SK-N-SH treated with all-trans-retinoic acid at 6 μM for 48 hours (cell line): ENCODE measurements around the gene TMOD2.

Experiments
- ATAC-seq: fragments of 200-7000 bp; cut with Tn5 transposase; 3 replicates; pipeline ENCODE4 v1.9.1; 2020; ENCODE audit warnings: mild to moderate bottlenecking, moderate library complexity
- ARNTL ChIP-seq: fragments of 450-650 bp; formaldehyde crosslinking; IDR thresholded peaks from 2 replicates; pipeline ENCODE4 v1.5.0; 2020; ENCODE audit warnings: low read depth, mild to moderate bottlenecking, moderate library complexity, borderline replicate concordance
- BACH2 ChIP-seq: fragments of 250-450 bp; sonication (Bioruptor Pico); IDR thresholded peaks from 2 replicates; pipeline ENCODE4 v1.9.0; 2021; ENCODE audit warnings: mild to moderate bottlenecking, borderline replicate concordance
- CREB5 ChIP-seq: fragments of 250-450 bp; sonication (Bioruptor Pico); IDR thresholded peaks from 2 replicates; pipeline ENCODE4 v1.5.1; 2020; ENCODE audit warnings: low read depth, mild to moderate bottlenecking, moderate library complexity
- CSDC2 ChIP-seq: fragments of 250-450 bp; sonication (Bioruptor Pico); IDR thresholded peaks from 2 replicates; pipeline ENCODE4 v1.5.0; 2020; ENCODE audit warnings: mild to moderate bottlenecking, moderate library complexity
- CSRNP3 ChIP-seq: fragments of 250-450 bp; sonication (Bioruptor Pico); IDR thresholded peaks from 2 replicates; pipeline ENCODE4 v1.5.1; 2021; ENCODE audit warnings: mild to moderate bottlenecking, moderate library complexity
- ESRRG ChIP-seq: fragments of 250-450 bp; sonication (Bioruptor Pico); IDR thresholded peaks from 2 replicates; pipeline ENCODE4 v1.6.1; 2021; ENCODE audit warnings: mild to moderate bottlenecking
- POU6F1 ChIP-seq: fragments of 250-450 bp; sonication (Bioruptor Pico); IDR thresholded peaks from 2 replicates; pipeline ENCODE4 v1.8.0; 2021; ENCODE audit warnings: low read depth, mild to moderate bottlenecking, moderate library complexity, borderline replicate concordance
- RARB ChIP-seq: fragments of 250-450 bp; sonication (Bioruptor Pico); IDR thresholded peaks from 2 replicates; pipeline ENCODE4 v1.8.0; 2021; ENCODE audit warnings: mild to moderate bottlenecking, moderate library complexity
- SNAI2 ChIP-seq: fragments of 250-450 bp; sonication (Bioruptor Pico); IDR thresholded peaks from 2 replicates; pipeline ENCODE4 v1.5.0; 2020; ENCODE audit warnings: mild to moderate bottlenecking, moderate library complexity
- TCF4 ChIP-seq: fragments of 250-450 bp; sonication (Bioruptor Pico); IDR thresholded peaks from 2 replicates; pipeline ENCODE4 v1.8.0; 2021; ENCODE audit warnings: mild to moderate bottlenecking, moderate library complexity, borderline replicate concordance
- TOX ChIP-seq: fragments of 250-450 bp; sonication (Bioruptor Pico); IDR thresholded peaks from 2 replicates; pipeline ENCODE4 v1.8.0; 2021; ENCODE audit warnings: mild to moderate bottlenecking, moderate library complexity, borderline replicate concordance
- TSHZ2 ChIP-seq: fragments of 250-450 bp; sonication (Bioruptor Pico); IDR thresholded peaks from 2 replicates; pipeline ENCODE4 v1.5.0; 2020; ENCODE audit warnings: mild to moderate bottlenecking, moderate library complexity
- ZC3H10 ChIP-seq: fragments of 250-450 bp; sonication (Bioruptor Pico); IDR thresholded peaks from 2 replicates; pipeline ENCODE4 v1.5.1; 2021; ENCODE audit warnings: mild to moderate bottlenecking, moderate library complexity
- ZNF565 ChIP-seq: fragments of 450-650 bp; formaldehyde crosslinking; conservative IDR thresholded peaks from 2 replicates; pipeline ENCODE4 v1.5.0; 2020; ENCODE audit warnings: low read depth, mild to moderate bottlenecking, moderate library complexity
- ZNF70 ChIP-seq: fragments of 450-650 bp; formaldehyde crosslinking; IDR thresholded peaks from 2 replicates; pipeline ENCODE4 v1.5.0; 2020; ENCODE audit warnings: mild to moderate bottlenecking, moderate library complexity
- ZNF8 ChIP-seq: fragments of 450-650 bp; formaldehyde crosslinking; IDR thresholded peaks from 2 replicates; pipeline ENCODE4 v1.5.0; 2020; ENCODE audit warnings: mild to moderate bottlenecking, moderate library complexity

Gene TMOD2

GRCh38 chr15:51802593-51802992 lies 51.2 kb downstream of the TMOD2 start:
- ATAC-seq, result no peak
- TF ChIP-seq TOX (no peak), SNAI2 (no peak), CSDC2 (CRISPR knock-in tag) (no peak), BACH2 (CRISPR knock-in tag) (no peak), ZNF565 (no peak), TSHZ2 (CRISPR knock-in tag) (no peak), RARB (no peak), POU6F1 (no peak), ZC3H10 (CRISPR knock-in tag) (no peak), ZNF8 (no peak), ESRRG (CRISPR knock-in tag) (no peak), CSRNP3 (CRISPR knock-in tag) (no peak), TCF4 (CRISPR knock-in tag) (no peak), ARNTL (CRISPR knock-in tag) (no peak)
- TF ChIP-seq, all 23 proteins: peak for 0

- ATAC-seq, result no peak
Measured at GRCh38 chr15:51803965-51804364, 52.6 kb downstream of the TMOD2 start.

More at GRCh38 chr15:51803965-51804364, 52.6 kb downstream of the TMOD2 start:
- TF ChIP-seq TSHZ2 (CRISPR knock-in tag) (no peak), ZNF70 (CRISPR knock-in tag) (no peak), ESRRG (CRISPR knock-in tag) (no peak), CREB5 (no peak), ZNF565 (no peak), CSDC2 (CRISPR knock-in tag) (no peak)
